GM12801 (cell line): ENCODE measurements around the gene TRIM26.

Experiments used
- TF ChIP-seq, protein P1 (sequence below): IDR thresholded peaks from one replicate; pipeline ENCODE4 v1.5.1; 2011; ENCODE audit warnings: control low read depth; ENCODE audit not compliant: insufficient read length; ENCODE audit errors: extremely low read depth

TRIM26 gene

DNA sequence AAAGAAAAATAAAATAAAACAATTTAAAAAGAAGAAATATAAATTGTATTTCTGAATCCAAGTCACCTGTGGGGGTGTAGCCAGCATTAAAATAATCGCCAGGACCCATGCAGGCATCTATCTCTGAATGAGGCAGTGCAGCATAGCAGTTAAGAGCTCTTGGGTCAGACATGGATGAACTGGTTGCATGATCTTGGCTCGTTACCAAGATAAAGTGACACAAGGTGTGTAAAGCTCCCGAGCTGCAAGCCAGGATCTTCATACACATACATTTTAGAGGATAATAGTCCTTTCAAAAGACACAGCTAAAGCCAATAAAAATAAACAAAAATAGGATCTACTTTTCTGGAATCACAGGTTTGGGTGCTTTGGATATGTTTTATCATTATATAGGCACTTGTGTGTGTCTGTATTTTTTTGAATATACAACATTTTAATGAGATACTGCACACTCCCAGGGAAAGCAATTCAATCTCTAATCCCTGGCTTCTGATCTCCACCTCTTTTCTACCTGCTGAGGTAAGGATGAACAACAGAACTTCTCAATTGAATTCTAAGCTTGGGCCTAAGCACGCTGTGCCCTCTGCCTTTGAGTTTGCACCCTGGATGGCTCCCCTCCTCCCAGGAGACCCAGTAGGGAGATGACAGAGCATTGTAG lies 61.1 kb downstream of the TRIM26 start:
- TF ChIP-seq, protein P1, sequence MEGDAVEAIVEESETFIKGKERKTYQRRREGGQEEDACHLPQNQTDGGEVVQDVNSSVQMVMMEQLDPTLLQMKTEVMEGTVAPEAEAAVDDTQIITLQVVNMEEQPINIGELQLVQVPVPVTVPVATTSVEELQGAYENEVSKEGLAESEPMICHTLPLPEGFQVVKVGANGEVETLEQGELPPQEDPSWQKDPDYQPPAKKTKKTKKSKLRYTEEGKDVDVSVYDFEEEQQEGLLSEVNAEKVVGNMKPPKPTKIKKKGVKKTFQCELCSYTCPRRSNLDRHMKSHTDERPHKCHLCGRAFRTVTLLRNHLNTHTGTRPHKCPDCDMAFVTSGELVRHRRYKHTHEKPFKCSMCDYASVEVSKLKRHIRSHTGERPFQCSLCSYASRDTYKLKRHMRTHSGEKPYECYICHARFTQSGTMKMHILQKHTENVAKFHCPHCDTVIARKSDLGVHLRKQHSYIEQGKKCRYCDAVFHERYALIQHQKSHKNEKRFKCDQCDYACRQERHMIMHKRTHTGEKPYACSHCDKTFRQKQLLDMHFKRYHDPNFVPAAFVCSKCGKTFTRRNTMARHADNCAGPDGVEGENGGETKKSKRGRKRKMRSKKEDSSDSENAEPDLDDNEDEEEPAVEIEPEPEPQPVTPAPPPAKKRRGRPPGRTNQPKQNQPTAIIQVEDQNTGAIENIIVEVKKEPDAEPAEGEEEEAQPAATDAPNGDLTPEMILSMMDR: no peak

DNA sequence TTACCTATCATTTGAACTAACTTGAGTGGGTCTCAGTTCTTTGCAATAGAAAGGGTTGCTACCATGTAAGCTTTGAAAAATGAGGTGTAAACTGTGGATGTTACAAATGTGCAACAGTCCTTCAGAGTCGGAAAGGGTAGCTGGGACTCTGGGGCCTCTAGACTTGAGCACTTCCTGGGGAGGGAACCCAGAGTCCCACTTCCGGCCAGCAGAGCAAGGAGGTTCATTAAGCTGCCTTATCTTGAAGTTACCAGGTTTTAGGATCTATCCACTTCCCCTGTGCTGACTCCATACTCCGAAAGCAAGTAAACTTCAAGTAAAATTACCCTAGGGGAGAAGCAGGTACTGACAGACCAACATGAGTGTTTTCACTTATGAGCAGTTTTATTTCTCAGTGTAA lies 61.6 kb downstream of the TRIM26 start:
- TF ChIP-seq, protein P1: no peak

DNA sequence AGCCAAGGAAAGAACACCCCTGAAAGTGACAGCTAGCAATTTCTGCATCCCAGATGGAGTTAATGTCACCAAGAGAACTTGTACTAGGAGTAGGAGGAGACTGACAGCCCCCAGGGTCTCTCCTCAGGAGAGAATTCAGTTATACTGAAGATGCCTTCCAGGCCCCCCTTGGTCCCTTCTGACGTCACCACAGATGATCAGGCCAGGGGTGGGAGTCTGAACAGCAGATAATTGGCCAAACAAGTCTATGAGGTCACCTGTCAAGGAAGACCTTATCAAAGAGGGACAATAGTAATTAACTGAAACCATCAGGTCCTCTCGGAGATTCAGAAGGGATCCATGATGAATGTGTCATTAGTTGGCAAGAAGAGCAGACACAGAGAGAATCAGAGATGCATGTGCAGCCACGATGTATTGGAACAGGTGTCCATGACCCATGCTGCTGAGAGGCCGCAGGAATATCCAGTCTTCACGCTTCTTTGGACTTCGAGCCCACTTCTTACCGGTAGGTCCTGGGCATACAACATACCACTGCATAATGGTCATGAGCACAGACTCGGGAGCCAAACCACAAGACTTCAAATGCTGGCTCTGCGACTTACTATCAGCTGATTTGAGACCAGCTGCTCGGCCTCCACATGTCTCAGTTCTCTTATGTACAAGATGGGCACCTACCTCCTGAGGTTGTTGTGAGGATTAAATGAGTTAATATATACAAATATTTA lies 62.4 kb downstream of the TRIM26 start:
- TF ChIP-seq, protein P1: no peak

DNA sequence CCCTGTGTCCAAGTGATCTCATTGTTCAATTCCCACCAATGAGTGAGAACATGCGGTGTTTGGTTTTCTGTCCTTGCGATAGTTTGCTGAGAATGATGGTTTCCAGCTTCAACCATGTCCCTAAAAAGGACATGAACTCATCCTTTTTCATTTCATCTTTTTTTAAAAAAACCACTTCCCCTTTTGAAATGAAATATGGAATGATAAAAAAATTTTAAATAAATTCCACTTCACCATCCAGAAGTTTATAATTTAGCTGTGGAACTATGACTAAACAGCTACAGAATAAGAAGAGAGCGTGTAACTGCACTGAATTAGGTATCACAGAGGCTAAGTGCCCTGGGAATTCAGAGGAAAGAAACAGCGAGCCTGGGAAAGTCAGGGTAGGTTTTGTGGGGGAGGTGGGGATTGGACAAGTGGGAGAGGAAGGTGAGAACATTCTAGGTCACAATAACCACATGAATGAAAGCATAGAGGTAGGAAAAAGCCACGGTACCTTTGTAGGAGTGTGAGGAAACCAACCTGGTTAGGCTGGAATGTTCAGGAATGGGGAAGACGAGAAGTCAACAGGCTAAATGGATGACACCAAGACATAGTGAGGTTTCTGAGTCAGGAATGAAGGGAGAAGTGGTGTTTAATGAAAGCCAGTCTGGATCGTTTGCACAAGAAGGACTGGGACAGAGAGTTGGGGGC lies 63.2 kb downstream of the TRIM26 start:
- TF ChIP-seq, protein P1: no peak

DNA sequence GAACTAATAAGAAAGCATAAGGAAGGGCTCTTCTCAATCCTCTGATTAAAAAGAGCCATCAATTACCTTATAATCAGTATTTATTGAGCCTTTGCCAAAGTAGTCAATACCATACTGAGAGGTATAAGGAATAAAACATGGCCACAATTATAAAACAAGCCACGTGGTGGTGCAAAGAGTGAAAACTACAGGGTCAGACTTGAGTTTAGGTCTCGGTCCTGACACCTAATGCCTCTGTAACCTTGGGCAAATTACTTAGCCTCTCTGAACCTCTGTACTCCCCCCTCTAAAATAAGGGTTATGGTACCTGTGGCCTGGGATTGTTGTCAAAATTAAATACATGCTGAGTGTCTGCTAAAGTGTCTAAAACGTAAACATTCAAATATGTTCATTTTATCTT lies 64.0 kb downstream of the TRIM26 start:
- TF ChIP-seq, protein P1: no peak

DNA sequence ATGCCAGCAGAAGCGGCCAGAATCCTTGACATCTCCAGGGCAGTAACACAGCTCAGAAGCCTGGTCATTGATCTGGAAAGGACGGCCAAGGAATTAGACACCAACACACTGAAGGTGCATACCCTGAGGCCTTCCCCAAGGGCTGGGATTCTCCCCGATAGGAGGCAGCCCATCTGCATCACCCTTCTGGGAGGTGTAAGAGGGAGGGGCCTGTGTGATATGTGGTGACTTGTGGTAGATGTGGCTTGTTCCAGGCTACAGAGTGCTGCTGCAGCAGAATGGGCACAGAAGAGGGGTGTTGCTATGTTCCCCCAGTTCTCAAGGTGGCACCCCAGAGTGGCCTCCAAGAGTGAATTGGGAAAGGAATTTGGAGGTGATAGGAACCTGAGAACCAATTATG lies 66.1 kb downstream of the TRIM26 start:
- TF ChIP-seq, protein P1: no peak

DNA sequence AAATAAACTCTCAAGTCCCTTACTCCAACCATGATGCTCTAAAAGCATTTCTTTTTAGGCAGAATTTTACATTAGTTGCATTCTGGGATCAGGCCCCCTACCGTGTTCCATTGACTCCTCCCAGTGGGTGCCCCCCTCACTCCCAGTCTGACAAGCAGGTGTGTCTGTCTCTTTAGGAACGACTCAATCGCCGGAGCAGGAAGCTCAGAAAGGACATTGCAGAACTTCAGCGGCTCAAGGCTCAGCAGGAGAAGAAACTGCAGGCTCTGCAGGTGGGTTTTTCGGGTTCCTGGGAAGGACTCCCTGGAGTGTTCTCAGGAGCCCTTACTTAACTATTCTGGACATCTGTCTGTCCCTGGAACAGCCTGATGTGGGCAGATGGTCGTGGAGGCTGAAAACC lies 67.4 kb downstream of the TRIM26 start:
- TF ChIP-seq, protein P1: no peak
